Stimulated activated CD8-positive, alpha-beta memory T cell treated with anti-CD3 and anti-CD28 coated beads, Interleukin-7, amount 100 ng/mL, for 24 hours (primary cell): ENCODE data around the gene COL9A3.

Source experiments
- DNase-seq: peaks from one replicate; pipeline ENCODE4 v3.0.0-alpha.2; 2020; ENCODE audit warnings: low read depth

Gene COL9A3

GRCh38 chr20:62796699-62797491 is 20.0 kb upstream of the COL9A3 start:
- no peak for DNase-seq

GRCh38 chr20:62797671-62798532 is 18.9 kb upstream of the COL9A3 start:
- no peak for DNase-seq

GRCh38 chr20:62799036-62799435 is 17.8 kb upstream of the COL9A3 start:
- no peak for DNase-seq

- no peak for DNase-seq
Observed at GRCh38 chr20:62799459-62799858, 17.4 kb upstream of the COL9A3 start.

- DNase-seq, result no peak
Observed at GRCh38 chr20:62799873-62800272, 17.0 kb upstream of the COL9A3 start.

- DNase-seq, result no peak
Observed at GRCh38 chr20:62800314-62801259, 16.3 kb upstream of the COL9A3 start.

GRCh38 chr20:62801284-62802010 is 15.4 kb upstream of the COL9A3 start:
- no peak for DNase-seq

GRCh38 chr20:62802026-62802712 is 14.7 kb upstream of the COL9A3 start:
- DNase-seq, result no peak

GRCh38 chr20:62804021-62804626 is 12.7 kb upstream of the COL9A3 start:
- DNase-seq, result no peak

GRCh38 chr20:62804627-62805154 is 12.2 kb upstream of the COL9A3 start, which contains the start of gene OGFR:
TSS of gene OGFR (plus strand) at chr20:62804835. CDS start at chr20:62804860, 25 bp downstream.
- DNase-seq, result peak; percentile 45

- no peak for DNase-seq
Observed at GRCh38 chr20:62805155-62805710, 11.6 kb upstream of the COL9A3 start.

GRCh38 chr20:62805711-62806382 is 11.0 kb upstream of the COL9A3 start:
- DNase-seq, result no peak

- no peak for DNase-seq
Observed at GRCh38 chr20:62806383-62807050, 10.3 kb upstream of the COL9A3 start.

- DNase-seq, result no peak
Observed at GRCh38 chr20:62807444-62808210, 9.2 kb upstream of the COL9A3 start.

GRCh38 chr20:62808211-62808865 is 8.5 kb upstream of the COL9A3 start:
- peak; percentile 47 for DNase-seq

- DNase-seq, result no peak
Observed at GRCh38 chr20:62809530-62810428, 7.1 kb upstream of the COL9A3 start.
